HT-29 (cell line): Measurements from ENCODE around the gene PLCH2. TPM values are rescaled to one million over a fixed set of nuclear protein-coding genes. Genes with fewer than 3 reads are reported as not detected.

Experiments used
- DNase-seq: peaks from one replicate; pipeline ENCODE4 v3.0.0-alpha.2; 2015; ENCODE audit warnings: low spot score
- total RNA-seq: library from RNA; depleted of rRNA; stranded (reverse); fragments of >200 nt; shearing (Covaris generic); gene quantifications from 2 replicates; pipeline ENCODE4 v1.2.3, GENCODE V29; 2014

PLCH2 gene
- total RNA-seq, 1 experiment from 2014 or later, result 5.3 TPM

DNA sequence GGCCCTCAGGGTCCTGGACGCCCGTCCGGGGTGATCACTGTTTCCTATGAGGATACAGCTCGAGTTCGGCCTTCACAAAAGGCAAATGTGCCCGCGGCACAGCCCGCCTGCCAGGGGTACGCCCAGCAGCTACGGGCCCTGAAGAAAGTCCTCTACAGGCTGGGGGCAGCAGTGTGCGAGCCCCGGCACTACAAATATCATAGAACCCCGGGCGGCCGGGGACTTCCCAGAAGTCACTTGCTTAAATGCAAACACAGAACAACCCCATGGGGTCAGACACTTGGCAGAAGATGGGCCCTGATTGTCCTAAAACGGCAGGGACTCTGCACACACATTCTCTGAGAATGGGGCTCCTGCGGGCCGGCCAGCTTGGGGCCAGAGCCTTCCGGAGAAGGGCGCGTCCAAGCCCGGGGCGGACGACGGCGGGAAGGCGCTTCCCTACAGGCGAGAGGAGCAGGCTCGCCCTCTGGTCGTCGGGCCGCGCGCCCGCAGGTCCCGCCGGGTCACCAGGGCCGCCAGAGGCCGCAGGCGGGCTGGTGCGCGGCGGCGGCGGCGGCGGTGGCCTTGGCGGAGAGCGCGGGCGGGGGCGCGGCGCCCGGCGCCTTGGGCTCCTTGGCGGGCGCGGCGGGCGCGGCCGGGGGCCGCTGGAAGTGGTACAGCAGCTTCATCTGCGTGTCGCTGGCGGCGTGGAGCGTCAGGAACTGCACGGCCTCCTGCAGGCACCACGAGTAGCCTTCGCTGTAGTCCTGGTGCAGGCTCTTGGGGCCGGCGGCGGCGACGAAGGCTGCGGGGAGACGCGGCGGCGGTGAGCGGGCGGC, 53.1 kb downstream of the PLCH2 start:
- DNase-seq, result no peak

DNA sequence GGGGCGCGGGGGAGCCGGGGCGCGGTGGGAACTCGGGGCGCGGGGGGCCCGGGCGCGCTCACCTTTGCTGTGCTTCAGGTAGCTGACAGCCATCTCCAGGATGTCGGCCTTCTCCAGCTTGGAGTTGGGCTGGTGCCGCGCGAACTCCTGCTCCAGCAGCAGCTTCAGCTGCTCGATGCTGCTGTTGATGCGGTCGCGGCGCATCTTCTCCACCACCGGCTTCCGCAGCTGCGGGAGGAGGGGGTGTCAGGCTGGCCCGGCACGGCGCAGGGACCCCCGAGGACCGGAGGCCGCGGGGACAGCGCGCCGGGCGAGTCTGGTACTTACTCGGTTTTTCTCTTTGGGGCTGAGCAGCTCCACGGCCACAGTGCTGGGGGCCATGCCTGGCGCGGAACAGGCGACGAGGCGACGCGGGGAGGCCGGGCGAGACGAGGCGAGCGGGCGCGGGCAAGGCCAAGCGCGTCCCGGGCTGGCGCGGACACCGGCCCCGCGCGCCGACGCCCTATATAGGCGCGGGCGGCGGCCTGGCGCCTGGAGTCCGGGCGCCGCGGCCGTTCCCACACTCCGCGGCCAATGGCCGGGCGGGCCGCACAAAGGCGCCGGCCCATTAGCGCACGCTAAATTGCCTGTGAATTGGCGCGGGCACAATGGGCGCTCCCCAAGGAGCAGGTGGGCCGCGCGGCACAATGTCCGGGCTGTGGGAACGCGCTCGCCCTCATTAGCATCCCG, 53.9 kb downstream of the PLCH2 start, which contains the start of gene HES5:
Gene HES5 (minus strand): TSS at position 480 of the 729 bp plus-strand sequence. CDS start 99 bp downstream, at position 381.
- no peak for DNase-seq

DNA sequence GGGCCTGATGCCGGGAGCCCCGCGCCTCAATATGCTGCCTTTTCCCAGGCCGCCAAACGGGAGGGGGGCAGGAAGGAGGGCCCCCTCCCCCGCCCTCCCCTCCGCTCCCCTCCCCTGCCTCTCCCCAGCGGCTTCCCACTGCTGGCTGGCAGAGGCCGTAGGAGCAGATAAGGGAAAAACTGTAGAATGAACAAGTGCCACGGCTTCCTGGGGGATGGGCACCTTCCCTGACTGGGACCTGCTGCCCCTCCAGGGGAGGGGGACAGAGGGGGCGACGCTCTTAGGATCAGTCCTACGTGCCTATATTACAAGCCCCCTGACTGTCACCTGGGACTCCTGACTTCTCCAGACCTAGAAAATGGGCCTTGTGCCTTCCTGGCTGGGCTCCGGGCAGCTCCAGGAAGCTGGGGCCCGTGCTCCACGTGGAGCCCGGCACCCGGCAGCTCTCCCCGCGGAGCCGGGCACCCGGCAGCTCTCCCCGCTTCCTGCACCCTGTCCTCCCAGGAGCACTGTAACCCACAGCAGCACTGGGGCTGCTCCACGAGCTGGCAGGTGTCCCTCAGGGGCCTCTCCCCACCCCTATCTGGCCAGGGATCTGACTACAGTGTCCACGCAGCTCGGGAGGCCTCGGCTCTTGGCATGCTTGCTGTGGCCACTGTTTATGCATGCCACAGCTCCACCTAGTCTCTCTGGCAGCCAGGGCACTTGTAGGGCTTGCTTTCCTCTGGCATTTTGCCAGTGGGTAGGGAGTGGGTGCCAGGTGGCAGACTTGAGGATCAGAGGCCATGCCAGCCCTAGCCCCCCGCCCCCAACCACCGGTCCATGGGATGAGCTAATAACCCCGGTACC, 54.6 kb downstream of the PLCH2 start:
- peak; percentile 82 for DNase-seq

DNA sequence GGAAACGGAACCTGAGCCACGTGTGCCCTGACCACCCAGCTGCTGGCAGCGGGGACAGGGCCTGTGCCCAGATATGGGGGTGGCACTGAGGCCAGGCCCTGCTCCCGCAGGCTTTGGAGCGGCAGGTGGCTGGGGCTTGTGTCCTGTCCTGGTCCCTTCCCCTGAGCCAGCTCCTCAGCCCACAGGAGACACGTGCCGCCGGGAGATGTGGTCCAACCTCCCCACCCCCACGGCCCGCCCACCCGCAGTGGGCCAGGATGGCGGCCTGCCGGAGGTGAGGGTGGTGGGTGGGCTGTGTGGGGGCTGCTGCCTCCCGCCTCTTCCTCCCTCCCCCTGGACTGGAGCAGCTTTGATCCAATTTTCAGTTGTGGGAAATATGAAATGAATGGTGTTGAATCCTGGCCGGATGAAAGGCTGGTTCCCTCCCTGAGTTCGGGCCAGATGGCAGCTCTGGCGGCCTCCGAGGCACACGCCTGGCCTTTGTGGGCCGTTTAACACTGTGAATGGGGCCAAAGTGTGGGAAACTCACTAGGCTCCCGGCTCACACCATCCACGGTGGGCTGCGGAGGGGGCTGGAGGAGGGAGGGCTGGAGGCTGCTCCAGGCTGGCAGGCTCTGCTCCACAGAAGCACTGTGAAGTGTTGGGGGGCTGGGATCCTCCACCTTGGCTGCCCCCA, 56.5 kb downstream of the PLCH2 start:
- no peak for DNase-seq

DNA sequence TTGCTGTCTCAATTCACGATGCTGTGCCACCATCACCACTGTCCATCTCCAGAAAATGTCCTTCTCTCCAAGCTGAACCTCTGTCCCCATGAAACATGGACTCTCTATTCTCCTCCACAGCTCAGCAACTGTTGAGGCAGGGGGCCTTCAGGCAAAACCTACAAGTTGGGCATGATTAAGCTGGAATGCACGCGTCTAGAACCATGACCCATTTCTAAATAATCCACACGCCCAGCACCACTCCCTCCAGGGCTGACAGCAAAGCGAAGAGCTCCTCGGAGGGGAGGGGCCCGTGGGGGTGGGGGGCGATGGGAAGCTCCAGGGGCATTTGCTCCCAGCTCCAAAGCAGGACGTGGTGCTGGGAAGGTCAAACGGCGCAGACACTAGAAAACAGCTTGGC, 57.3 kb downstream of the PLCH2 start:
- DNase-seq, result no peak

DNA sequence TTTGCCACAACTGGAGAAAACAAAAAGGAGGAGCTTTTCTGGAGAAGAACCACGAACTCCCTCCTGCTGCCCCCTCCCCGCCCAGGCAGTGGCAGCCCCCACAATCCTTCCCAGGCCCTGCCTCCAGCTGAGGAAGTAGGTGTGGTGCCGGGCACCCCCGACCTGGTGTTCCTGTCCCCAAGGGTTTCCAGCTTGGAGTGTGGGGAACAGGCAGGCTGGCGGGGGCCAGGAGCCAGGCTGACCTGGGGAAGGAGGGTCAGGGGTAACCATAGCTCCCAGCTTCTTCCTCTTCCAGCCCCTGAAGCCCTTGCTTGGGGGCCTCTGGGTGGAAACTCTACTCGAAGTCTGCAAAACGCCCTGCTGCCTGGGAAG, 58.2 kb downstream of the PLCH2 start:
- DNase-seq, result no peak

DNA sequence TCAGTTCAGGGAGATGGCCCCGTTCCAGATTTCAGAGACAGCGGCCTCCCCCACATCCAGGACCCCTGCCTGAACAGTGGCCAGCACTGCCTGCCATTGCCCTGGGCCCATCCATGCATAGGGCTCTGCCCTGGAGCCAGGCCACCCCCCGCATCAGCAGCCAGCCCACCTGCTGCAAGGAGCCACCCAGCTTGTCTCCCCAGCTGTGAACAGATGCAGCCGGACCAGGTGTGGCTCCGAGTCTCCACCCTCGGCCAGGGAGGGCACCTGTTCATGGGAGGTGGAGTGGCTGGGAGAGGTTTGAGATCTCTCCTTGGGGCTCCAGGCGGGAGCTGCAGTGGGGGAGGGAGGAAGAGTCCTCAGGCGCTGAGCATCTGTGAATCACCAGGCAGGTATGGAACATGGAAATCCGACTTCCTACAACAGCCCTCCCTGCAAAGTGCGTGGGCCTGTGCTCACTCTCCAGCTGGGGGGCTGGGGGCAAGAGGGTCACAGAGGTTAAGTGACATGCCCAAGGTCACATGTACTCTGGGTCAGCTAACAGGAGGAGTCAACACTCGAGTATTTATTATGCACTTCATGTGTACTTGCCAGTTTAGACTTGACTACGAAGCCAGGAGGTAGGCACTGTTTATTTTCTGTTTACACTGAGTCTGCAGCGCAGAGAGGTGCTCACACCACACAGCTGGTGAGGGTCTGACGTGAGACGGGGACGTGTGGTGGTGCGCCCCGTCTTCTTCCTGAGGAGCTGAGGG, 58.8 kb downstream of the PLCH2 start:
- DNase-seq, result peak; percentile 47

DNA sequence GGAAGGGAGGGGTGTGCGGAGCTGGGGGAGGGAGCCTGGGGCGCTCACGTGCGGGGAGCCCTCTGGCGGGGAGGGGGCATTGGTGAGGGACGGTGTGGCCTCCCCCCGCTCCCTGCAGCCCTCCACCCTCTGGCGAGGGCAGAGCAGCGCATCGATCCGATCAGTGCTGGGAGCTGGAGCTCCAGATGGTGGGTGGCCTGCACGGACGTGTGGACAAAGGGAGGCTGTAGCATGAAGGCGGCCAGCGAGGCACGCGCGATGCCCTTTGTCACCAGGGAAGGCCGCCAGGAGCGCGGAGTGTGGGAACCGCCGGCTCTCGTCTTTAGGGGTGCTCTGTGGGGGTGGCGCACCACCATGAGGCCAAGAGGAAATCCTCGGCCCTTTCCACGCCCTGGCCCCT, 59.4 kb downstream of the PLCH2 start:
- no peak for DNase-seq

DNA sequence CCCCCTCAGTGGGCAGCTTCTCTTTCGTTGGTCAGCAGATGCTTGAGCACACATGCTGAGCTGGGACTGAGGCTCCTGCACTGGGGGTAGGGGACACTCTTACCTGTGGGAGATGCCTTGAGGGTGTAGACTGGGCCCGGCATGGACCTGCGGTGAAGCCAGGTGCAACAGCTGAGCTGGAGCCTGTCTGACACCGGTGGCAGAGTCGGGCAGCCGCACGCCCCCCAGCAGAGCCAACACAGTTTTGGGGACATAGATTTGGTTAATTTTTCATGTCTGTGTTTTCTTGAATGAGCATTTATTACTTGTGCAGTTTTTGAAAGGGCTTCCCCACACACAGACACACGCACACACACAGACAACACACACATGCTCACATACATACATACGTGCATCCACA, 59.9 kb downstream of the PLCH2 start:
- DNase-seq, result no peak

DNA sequence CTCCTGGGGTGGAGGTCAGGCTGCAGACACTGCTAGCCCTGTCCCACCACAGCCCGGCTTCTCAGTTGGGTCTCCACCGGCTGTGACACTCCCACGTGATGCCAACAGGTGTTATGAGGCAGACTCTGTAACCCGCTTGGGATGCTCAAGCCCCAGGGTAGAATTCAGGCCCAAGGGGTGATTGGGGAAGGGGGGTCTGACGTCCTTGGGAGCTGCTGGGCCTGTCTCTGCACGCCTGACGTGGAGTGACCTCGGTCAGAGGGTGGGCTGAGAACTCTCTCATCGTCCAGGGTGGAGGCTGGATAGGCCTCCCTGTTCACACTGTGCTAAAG, 61.7 kb downstream of the PLCH2 start:
- DNase-seq, result no peak

DNA sequence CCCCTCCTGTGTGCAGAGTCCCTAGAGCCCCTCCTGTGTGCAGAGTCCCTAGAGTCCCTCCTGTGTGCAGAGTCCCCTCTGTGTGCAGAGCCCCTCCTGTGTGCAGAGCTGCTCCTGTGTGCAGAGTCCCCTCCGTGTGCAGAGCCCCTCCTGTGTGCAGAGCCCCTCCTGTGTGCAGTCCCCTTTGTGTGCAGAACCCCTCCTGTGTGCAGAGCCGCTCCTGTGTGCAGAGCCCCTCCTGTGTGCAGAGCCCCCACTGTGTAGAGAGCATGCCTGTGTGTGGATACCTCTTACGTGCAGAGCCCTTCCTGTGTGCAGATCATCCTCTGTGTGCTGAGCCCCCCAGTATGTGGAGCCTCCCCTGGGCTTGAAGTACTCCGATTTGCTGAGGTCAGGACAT, 62.3 kb downstream of the PLCH2 start:
- DNase-seq, result no peak

DNA sequence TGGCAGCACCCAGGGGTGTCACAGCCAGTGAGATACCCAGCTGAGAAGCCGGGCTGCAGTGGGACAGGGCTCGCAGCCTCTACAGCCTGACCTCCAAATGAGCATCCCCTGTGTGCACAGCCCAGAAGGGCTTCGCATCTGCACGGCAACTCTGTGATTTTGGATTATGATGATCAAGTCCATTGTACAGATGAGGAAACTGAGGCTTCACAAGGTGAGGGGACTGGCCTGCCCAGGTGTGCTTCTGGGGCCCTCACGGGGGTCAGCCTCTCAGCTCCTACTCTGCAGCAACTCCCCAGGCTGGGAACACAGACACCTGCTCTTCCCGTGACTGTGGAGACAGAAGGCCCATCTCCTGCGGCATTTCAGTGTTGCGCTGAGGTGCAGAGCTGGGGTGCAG, 62.8 kb downstream of the PLCH2 start:
- no peak for DNase-seq

DNA sequence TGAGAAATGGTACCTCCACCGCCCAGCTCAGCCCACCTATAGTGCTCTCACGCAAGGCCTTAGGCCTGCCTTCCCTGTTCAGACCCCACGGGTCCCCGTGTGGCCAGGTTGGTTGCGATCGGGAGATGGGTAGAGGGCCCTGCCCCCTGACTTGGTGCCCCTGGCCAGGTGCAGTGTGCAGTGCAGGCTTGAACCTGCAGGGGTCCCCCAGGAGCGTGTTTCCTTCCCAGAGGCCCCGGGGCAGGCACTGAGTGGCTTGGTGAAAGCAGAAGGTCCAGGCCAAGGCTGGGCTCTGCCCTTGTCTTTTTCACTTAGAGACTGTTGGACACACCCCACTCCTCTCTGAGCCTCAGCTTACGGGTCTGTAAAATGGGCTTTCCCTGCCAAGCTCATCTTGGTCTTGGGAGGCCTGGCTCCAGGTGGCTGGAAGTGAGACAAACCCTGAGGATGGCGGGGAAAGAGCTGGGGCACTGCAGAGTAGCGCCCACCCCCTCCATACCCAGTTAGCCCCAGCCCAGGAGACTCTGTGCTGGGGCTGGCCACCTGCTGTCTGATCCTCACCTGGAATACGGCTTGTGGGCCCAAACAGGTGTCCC, 63.3 kb downstream of the PLCH2 start:
- no peak for DNase-seq

DNA sequence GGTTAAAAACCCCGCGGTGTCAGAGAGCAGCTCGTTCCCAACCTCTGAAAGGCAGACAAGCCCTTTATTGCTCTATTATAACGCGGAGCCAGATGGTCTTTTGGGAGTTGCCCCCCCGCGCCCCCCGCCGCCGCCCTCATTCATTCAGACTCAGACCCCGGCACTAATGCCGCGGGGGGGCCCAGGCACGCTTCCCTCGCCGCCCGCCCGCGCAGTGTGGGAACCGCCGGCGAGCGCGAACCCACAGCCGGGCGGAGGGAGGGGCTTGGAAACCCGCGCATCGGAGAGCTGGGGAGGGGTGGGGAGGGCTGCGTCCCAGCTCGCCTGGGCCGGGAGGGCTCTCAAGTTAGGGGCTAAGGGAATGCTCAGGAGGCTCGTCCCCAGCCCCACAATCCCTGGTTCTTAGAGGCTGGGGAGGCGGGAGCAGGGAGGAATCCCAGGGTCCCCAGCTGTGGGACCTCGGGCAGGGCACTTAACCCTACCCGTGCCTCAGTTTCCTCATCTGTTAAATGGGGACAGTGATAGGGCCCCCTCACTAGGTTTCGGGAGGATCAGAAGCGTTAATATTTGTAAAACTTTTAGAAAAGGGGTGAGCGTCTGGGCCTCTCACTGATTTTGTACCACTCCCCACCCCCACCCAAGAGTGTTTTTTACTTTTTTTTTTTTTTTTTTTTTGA, 64.9 kb downstream of the PLCH2 start:
- no peak for DNase-seq

DNA sequence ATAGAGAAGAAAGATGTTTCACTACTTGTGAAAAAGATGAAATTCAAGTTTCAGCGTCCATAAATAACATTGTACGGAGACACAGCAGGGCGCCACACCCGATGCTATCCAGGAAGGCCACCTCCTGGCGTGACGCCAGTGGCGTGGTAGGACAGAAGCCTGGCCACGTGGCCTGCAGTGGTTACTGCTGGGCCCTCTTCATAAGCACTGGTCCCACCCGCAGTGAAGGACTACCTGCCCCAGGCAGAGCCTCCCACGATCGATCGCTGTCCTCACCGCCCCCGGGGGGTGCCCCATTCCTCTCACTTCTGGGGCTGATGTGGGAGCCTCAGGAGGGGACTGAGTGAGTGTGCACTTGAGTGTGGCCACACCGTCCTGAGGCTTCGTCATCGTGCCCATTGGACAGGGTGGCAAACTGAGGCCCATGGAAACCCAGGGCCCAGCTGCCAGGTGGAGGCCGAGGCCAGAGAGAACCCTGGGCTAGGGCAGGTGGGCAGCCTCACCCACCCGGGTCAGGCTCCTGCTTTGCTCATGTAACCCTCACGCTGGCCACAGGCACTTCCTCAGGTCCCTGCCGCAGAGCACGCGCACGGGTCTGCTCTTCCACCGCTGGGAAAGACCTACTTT, 65.6 kb downstream of the PLCH2 start:
- peak; percentile 69 for DNase-seq

DNA sequence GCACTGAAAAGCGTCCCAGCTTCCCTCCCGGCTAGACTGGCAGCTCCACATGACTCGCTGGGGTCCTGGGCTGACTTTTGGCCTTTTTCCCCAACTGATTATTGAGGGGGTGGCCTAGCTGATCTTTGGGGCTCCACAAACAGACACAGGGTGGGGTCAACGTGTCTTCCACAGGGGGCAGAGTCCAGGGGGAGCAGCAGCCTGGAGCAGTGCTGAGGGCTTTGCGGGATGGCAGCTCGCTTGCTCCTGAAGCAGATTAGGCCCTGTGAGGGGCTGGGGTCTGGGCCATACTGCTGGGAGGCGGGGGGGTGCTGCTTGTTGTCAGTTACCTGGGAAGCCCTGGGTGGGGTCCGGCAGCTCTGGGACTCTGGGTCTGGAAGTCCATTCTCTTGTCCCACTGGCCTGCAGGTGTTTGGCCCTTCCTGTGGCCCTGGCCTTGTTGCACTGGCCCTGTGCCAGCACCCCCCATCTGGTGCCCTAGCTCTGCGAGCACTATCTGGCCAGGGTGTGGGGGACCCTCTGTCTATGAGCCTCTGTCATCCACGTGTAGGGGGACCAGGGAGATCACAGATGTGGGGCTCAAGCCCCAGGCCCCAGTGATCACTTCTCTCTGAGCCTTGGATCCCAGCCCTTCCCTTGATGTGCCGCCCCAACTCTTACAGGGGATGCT, 66.3 kb downstream of the PLCH2 start:
- DNase-seq, result no peak

DNA sequence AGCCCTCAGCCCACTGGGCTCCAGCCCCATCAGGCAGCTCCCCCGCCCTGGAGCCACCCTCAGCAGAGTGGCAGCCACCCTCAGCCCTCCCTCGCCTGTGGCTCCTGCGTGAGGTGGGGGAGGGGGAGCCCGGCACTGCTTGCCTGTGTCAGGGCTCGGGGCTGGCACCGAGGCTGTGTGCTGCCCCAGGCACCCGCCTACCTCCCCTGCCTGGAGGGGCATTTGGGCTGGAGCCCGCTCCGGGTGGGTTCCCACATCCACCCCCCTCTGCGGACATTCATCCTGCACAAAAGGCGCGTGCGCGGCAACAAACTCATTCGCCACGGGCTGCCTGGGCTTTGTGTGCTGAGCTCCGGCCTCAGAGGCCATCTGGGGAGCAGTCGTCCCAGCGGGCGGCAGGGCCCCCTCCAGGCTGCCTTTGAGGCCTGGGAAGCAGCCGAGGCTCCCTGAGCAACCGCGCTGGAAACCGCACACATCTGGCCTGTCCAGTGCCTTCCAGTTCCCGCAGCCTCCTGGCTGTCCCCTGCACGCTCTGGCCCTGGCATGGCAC, 67.5 kb downstream of the PLCH2 start:
- peak; percentile 56 for DNase-seq

DNA sequence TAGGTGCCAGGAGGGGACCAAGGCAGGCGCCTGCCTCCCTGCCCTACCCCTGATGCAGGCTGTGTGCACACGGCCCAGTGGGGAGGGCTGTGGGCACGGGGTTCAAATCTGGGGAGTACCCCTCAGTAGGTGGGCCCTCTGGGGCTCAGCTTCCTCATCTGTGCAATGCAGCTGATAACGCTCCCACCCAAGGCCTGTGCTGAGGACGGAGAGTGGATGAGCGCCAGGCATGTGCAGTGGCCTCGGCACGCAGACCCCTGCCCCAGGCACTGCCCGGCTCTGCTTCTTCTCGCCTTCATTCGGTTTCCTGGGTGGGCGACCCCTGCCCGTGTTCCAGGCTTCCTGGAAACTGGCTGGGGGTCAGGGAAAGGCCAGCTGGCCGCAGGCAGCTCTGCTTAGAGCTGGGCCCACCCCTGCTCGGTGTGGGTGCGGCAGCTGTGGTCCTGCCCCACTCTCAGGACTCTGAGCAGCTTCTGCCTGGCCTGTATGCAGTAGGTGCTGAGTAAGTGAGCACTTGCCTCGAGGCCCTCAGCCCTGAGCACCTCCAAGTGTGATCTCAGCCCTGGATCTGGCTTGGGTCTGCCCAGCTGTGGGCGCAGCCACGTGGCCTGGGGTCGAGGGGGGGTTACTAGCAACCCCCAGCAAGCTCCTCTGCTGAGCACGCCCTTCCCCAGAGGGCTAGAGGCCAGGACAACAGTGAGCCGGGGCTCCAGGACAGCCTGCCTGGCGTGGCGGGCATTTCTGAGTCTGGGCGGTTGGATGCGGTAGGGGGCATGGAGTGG, 68.2 kb downstream of the PLCH2 start:
- DNase-seq, result no peak
